GM21526 (cell line): ENCODE measurements around the gene CEMIP.
"Not testable (repeated sequence)": the region's sequence is repeated elsewhere in the genome, so short reads cannot be mapped to it uniquely, and the experiment has no call there.

Experiments used
- ATAC-seq: cut with Tn5 transposase; IDR thresholded peaks from one replicate; pipeline ENCODE4 v1.9.1; 2021; ENCODE audit warnings: moderate library complexity; ENCODE audit not compliant: unreplicated experiment, low FRiP score

Gene CEMIP

GRCh38 chr15:80754014-80754413 is 25.2 kb upstream of the CEMIP start:
- ATAC-seq: no peak

DNA sequence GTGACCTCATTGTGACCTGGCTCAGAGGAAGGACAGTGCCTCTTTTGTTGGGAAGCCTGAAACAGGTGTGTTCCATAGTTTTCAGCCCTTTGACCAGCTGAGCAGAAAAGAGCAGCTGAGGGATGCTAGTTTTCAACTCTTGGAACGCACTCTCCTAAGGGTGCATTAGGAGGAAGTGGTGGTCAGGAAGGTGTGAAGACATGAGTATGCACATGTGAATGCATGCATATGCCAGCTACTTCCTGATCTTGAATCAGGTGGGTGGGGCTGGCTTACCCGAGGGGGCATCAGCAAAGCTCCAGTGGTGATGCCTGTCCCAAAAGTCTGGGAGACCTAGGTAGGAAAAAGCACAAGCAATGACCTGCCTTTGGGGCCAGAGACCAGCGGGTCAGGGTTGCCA is 23.3 kb upstream of the CEMIP start:
- ATAC-seq: no peak

DNA sequence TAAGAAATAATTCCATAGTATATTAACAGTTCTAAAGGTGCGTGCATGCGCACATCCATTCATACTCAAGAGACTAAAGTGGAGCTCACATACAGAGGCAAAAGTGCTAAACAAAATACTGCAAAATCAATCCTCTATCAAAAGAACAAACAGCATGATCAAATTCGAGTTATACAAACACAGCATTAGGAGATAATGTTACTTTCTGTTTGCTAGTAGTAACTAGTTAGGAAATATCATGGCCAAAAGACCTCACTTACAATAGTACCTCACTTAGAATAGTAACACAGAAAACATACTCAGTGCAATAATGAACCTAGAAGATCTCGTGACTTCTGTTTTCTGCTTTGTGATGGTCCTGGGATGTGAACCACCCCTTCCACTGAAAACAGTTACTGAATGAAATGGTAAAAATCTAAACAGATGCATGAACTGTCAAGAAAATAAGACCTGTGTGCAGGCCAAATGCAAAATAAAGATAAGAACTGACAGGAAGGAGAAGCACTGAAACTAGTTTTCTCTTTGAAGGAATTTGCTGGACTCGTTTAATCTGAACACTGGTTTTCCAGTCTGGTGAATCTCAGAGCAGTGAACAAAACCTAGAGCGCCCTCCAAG is 20.9 kb upstream of the CEMIP start:
- no peak for ATAC-seq

- no peak for ATAC-seq
Observed at GRCh38 chr15:80760960-80761359, 18.2 kb upstream of the CEMIP start.

DNA sequence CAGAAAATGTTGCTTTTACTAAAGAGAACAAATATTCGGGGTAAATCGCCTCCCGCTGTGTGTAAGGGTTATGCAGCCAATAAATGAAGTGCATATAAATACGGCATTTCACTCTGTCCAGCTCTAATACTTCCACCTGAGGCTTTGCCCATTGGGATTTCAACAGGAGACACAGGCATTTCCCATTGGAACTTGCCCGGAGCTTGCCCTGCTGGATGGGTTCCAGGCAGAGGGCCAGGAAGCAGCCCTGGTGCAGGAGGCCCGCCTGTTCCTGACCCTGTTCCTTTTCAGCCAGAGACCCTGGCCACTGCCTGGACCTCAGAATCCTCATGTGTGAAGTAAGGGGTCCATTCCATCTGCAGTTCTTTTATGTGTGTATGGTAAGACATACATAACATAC is 17.4 kb upstream of the CEMIP start:
- no peak for ATAC-seq

DNA sequence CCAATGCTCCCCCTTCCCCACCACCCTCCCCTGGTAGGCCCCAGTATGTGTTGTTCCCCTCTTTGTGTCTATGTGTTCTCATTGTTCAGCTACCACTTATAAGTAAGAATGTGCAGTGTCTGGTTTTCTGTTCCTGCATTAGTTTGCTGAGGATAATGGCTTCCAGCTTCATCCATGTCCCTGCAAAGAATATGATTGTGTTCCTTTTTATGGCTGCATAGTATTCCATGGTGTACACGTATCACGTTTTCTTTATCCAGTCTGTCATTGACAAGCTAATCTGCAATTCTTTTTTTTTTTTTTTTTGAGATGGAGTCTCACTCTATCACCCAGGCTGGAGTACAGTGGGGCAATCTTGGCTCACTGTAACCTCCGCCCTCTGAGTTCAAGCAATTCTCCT is 15.9 kb upstream of the CEMIP start:
- ATAC-seq: not testable (repeated sequence)

- ATAC-seq: no peak
Observed at GRCh38 chr15:80764535-80764934, 14.6 kb upstream of the CEMIP start.

DNA sequence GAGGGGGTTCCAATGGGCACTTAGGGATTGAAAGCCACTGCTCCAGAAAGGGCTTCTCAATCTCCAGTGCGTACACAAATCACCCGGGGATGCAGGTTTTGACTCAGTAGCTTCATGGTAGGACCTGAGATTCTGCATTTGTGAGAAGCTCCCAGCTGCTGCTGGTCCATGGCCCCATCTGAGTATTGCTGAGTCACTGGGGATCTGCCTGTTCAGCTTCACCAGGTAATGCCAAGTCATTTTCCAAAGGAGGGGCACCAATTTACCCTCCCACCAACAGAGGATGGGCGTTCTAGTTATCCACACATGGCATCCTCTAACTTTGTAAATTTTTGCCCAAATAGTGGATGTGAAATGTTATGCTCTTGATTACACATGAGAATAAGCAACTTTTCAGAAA is 12.9 kb upstream of the CEMIP start:
- ATAC-seq: no peak

DNA sequence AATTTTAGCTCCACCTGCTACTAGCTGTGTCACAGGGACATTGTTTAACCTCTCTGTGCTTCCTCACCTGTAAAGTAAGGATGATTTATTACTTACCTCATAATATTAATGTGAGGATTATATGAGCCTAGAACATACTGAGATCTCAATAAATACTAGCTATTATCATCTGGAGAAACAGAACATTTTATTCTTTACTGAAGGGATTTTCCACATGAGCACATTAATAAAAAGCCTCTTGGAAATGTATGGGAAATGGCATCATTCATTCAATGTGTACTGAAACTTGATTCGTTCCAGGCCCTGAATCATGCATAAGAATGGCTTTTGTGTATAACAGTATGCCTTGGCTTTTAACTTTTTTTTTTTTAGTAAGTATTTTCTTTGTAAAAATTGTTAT is 11.0 kb upstream of the CEMIP start:
- no peak for ATAC-seq

GRCh38 chr15:80769153-80769828 is 9.9 kb upstream of the CEMIP start:
- no peak for ATAC-seq

DNA sequence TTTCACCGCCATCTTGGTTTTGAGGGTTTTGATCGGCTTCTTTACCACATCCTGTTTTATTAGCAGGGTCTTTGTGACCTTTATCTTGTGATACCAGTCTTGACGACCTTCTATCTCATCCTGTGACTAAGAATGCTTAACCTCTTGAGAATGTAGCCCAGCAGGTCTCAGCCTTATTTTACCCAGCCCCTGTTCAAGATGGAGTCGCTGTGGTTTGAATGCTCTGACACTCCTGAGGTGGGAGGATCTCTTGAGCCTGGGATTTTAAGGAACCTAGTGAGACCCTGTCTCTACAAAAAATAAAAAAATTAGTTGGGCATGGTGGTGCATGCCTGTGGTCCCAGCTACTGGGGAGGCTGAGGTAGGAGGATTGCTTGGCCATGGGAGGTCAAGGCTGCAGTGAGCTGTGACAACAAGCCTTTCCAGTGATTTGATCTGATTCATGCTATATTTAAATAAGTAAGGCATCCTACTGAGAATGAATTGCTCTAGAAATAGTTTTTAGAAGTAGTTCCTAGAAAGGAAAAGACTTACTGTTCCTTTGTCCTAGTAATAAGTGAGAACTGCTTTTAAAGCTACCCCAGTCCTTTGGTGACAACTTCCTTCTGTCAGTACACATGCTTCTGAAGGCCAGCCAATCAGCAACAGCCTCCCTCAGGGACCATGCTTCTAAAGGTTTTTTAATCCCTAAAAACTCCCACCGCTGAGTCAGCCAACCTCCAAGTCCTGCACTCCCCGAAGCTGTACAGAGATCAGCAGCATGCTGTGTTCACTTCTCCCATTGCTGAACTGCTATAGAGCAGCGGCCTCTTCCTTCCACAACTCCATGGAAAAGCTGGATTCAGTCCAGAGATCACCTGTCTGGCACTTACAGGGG is 9.1 kb upstream of the CEMIP start:
- no peak for ATAC-seq

GRCh38 chr15:80773122-80773551 is 6.0 kb upstream of the CEMIP start:
- ATAC-seq: no peak

GRCh38 chr15:80773792-80774352 is 5.3 kb upstream of the CEMIP start:
- ATAC-seq: no peak

GRCh38 chr15:80774486-80774885 is 4.7 kb upstream of the CEMIP start:
- ATAC-seq: no peak

GRCh38 chr15:80775338-80775737 is 3.8 kb upstream of the CEMIP start:
- no peak for ATAC-seq

GRCh38 chr15:80776420-80777045 is 2.6 kb upstream of the CEMIP start:
- no peak for ATAC-seq

DNA sequence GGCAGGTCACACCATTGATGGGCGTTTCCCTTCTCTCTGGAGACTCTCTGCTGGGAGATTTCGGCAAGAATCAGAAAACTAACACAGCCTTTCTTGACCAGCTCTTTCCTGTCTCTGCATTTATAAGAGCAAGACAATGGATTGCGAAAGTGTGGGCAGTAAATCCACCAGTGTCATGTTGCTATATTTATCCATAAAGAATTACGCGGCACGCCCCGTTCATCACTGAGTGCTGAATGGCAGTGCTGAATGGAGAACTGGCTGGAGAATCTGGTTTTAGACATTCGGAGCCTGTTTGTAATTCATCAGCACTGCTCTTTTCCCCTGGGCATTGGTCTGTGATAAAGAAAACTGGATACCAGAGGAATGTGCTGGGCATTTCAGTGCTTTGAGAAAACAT is 2.0 kb upstream of the CEMIP start:
- ATAC-seq: no peak

DNA sequence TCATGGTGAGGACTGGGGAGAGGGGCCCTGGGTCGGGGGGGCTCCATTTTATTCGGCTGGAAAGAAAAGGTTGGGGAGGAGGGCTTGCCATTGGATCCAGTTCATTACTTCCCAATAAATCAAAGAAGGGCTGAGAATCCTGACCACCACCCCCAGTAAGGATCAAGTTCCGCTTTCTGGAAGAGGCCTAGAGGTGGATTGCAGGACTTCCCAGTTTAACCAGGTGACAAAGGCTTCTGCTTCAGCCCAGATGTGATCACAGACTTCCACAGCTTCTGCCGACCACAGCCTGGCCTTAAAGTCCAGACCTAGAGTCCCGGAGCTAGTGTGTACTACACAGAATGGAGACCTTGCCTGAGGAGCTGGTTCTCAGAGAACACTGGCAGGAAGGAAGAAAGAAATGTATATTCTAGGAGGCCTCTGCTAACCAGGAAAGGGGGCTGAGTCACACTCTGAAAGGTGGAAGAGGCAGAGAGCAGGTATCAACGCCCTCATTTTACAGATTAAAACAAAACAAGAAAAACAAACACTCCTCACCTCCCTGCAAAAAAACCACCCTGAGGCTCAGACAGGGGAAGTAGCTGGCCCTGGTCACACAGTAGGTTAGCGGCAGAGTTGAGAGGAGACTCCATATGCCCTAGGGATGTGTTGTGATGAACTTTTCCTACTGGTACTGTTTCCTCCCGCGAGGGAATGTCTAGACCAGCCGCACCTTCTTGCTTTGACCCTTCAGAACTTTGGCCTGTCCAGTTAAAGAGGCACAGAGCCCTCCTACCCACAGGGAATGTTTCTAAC is 1.1 kb upstream of the CEMIP start:
- no peak for ATAC-seq

- no peak for ATAC-seq
Observed at GRCh38 chr15:80778621-80778963, 578 bp upstream of the CEMIP start.
